ENCODE measurements around the gene SASH1.

GRCh38 chr6:148392671-148393070 is 50.0 kb downstream of the SASH1 start:
- no peak for TF ChIP-seq CTCF (IDR thresholded peaks at IDR 0.05 in 2 of 3, conservative IDR thresholded peaks at IDR 0.05 in 1 of 3; ENCODE audit: borderline replicate concordance in 1 of 3, insufficient read depth in 1 of 3, low read depth in 2 of 3, low read length in 2 of 3)
- no peak for TF ChIP-seq JUND (IDR thresholded peaks at IDR 0.05)
- no peak for TF ChIP-seq POLR2A (IDR thresholded peaks at IDR 0.05; ENCODE audit: borderline replicate concordance, extremely low read depth, insufficient read depth, insufficient read length)
- no peak for TF ChIP-seq POLR2AphosphoS5 (IDR thresholded peaks at IDR 0.05; ENCODE audit: low read depth, low read length)
- no peak for TF ChIP-seq YY1 (IDR thresholded peaks at IDR 0.05; ENCODE audit: extremely low read depth, insufficient replicate concordance, low read depth, low read length)
